Activated CD4-positive, alpha-beta T cell treated with anti-CD3 and anti-CD28 coated beads for 48 hours (primary cell): ENCODE data around the gene VEGFC.

Experiments used
- DNase-seq: peaks from one replicate; pipeline ENCODE4 v3.0.0-alpha.2; 2020

Gene VEGFC

DNA sequence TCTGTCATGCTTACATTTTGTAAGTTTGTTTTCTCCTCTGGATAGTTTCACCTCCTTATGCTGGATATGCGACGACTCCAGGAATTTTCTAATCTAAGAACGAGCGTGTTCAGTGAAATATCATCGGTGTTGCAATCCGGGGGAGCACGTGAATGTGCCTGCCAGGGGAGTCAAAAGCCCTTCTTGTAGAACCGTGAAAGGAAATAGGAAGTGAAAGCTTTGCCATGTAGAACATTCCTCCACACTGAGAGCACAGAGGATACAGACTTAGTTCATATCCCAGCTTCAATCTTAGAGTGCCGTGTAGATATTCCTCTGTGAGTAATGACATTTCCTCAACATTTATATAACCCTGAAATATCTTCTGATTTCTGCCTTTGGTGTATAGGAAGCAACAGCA, 121.2 kb downstream of the VEGFC start:
- no peak for DNase-seq

DNA sequence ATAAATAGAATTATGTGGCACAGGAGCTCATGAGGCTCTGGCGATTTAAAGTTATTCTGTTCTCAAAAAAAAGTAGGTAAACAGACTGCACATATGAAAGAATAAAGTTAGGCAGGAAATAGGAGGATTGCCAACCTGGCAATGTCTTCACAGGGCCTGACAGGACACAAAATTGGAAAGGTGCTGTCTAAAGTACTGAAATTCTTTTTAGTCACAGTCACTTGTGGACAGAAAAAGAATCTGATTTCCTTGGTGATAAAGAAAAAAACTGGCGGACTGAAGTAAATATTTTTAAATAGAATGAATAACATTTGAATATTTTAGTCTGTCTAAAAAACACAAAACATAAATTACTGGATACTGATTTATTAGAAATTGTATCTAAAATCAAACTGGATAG, 124.4 kb downstream of the VEGFC start:
- DNase-seq: no peak

DNA sequence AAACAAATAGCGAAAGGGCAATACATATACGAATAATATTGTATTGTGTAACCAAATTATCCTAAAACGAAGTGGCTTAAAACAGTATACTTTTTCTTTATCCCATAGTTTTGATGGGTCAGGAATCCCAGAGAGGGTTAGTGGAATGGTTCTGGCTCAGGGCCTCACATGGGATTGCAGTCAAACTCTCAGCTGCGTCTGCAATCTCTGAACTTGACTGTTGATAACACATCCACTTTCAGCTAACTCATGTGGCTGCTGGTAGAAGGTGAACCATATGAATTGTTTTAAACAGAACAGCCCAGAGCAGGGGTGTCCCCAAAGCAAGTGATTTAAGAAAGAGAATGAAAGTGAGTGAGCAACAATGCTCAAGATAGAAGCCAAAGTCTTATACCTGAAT, 127.8 kb downstream of the VEGFC start:
- no peak for DNase-seq

DNA sequence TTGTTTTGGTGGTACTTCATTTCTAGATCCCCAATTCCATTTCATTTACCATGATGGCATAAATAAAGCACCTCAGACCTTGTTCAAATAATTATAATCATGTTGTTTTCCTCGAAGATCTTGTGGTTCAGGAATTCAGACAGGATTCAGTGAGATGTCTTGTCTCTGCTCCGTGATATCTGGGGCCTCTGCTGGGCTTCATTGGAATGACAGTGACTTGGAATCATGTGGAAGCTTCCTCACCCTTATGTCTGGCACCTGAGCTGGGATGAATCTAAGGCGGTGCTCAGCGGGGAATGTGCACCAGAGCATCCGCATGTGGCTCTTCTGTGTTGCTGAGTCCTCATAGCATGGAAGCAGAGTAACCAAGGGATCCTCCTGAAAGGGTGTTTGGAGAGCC, 132.2 kb downstream of the VEGFC start:
- no peak for DNase-seq

DNA sequence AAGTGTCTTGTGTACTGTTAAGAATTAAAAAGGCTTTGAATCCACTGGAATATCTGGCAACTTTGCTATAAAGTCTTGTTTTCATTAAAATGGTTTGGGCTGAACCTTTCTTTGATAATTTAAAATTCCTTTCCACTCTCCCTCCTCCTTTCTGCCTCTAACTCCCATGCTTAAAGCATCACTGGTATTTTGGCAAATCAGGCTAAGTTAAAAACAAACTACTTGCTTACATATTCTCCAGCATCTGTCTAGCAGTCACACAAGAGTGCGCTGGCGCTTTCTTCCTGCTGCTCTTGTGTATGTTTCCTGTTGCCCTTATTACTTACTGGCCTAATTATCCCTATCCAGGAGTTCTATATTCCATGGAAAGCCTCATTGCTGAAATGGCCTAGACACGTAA, 136.6 kb downstream of the VEGFC start:
- no peak for DNase-seq

DNA sequence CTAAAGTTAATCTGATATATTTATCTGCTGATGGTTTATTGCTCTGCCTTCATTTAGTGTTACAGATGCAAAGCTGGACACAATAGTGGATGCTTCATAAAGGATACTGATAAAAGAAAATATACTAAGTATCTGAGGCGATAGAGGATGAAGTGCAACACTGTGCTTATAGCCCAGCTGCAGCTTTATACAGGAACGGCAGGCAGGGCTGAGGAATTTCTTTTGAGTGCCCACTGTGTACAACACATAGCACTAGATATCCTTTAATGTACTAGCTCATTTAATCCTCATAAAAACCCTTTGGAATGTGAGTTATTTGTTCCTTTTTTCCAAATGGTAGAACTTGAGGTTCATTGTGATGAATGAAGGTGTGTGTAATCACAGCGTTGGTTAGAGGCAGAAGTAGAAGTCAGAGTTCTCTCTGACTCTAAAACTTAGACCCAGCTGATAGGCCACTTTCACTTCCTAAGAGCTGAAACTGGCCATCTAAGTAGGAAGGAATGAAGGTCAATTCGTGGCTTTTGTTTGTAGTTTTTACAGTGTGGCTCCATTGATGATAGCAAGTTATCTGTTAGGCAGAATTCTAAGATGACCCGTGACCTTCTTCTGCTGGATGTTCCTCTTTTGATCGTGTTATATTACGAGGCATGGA, 138.0 kb downstream of the VEGFC start:
- DNase-seq: no peak

DNA sequence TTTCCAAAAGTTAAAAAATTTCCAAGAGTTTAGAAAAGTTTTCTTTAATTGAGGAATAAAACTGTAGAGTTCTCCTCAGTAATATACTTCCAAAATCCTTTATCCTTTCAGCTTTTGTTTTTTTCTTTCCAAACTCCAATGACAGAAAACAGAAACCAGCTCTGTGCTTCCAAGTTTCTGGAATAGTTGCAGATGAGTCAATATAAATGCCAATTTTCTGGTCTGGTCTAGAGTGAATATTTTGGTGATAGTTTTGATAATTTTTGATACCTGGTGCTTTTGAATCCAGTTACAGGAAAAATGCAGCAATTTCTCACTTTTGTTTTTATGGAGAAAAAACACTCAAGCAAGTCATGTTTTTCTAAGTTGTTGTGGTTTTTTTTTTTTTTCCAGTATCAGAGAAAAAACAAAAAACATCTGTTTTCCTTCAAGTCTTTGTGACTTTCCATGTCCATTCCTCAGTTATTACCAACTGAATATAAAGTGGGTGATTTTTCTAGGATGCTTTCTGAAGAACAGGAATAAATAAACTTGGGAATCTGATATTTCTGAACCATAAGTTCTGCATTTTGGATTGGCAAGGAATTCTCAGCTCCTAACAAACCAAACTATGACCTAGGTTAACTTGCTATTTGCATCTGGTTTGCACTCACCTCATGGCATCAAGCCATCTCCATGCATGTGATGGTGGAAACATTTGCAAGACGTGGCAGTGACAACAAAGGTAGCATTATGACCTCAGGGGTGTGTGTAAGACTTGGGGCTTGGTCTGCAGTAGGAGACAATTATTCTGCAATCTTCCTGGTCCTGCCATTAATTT, 139.1 kb downstream of the VEGFC start:
- no peak for DNase-seq

DNA sequence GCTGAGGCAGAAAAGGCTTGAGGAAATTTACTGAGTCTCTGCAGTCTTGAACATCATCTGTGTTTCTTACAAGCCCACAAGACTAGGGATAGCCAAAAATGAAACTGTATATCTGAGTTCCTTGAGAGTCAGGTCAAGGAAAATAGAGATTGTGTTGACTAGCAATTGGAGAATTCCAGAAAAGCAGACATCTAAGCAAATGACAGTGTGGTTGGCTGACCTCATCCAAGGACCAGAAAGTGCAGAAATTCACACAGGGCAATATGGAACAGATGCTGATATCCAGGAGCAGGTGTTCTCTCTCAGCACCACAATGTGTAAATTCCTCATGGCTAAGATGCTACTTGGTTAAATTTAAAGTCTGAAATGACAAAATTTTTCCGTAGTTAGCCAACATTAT, 146.4 kb downstream of the VEGFC start:
- no peak for DNase-seq

DNA sequence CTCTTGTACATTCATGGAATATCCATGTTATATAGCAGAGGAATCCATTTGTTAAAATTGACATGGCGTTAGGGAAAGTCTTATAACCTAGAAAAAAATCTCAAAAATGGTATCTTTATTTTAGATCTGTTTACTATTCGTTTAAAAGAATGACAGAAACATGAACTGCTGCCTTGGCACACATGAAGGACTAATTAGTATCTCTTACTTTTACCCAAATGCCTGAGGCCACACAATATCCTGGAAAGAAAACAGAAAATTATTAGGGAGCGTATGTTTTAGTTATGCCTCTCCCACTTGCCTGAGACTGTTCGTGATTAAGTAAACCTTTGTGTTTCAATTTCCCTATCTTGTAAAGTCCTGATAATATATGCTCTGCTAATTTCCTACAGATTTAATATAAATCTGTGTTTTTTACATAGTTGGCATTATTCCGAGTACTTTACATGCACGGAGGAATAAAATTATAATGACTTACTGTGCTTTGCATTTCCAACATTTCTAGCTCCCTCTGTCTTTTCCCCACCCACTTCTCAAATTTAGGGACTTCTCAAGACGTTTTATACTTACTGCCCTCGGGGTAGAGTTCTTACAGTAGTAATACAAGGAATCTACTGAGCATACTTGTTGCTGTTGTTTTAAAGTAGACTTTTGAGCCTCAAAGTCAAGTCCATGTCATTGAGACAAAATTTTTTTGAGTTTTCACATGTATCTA, 147.3 kb downstream of the VEGFC start:
- DNase-seq: no peak

DNA sequence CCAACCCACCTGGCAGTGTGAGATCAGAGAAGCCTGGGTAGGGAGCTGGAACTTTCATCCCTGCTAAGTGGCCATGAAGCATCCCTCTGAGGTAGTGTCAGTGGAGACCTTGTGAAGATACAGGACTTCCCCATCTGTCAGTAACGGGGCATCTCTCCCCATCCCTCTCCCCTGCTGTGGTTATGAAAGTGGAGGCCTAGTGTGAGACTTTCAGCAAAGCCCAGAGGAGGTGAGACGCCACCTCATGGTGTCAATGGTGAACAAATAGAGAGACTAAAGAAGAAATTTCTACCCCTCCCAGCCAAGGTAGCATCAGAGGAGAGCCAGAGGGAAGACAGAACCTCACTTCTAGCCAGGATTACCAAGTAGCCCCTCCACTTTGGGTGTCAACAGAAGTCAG, 150.2 kb downstream of the VEGFC start:
- no peak for DNase-seq

DNA sequence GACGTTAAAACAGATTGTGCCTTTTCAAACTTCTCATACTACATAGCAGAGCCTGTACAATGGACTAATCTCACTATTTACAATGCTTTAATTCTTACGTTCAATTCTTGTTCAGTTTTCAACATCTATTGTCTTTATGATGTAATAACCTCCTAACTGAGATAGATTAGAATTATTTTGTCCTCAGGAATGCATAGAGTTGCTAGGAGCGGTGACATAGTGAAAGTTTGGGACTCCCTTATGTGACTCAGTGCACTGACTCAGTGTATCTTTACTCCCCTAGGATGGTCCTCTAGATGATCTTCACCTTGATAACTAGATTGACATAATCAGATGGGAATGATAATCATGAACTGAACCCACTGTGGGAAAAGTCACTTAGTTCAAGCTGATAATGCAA, 151.5 kb downstream of the VEGFC start:
- DNase-seq: no peak

DNA sequence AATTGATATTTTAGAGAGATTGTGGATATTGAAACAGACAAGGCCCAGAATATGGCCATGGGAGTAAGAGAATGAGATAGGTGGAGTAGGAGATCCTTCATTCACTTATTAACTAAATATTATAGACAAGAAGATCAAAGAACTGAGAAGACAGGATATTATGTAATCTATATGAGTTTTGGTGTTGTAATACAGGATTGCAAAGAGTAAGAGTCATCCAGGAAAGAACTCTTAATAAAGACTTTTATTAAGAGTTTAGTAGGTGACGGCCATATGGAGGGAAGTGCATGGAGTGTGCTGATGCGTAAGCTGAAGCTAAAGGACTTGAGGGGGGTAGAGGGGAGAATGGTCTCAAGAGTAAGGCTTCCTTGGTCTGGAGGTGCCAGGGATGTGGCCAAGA, 153.7 kb downstream of the VEGFC start:
- DNase-seq: no peak

DNA sequence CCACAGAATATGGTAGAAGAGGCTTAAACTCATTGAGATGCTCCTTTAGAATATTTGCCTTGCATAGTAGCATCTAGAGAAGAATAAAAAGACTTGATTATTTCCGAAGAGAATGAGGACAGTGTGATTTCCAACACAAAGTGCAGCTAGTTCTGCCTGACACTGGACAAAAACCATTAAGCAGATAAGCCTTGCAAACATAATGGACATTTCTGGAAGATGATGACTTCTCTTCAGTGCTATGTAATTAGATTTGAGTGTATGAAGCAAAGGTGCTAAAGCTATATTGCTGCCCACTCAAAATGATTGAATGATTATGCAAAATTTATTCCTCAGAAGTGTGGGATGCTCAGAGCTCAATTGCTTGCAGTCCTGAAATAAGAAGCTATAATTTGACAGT, 156.4 kb downstream of the VEGFC start:
- no peak for DNase-seq

DNA sequence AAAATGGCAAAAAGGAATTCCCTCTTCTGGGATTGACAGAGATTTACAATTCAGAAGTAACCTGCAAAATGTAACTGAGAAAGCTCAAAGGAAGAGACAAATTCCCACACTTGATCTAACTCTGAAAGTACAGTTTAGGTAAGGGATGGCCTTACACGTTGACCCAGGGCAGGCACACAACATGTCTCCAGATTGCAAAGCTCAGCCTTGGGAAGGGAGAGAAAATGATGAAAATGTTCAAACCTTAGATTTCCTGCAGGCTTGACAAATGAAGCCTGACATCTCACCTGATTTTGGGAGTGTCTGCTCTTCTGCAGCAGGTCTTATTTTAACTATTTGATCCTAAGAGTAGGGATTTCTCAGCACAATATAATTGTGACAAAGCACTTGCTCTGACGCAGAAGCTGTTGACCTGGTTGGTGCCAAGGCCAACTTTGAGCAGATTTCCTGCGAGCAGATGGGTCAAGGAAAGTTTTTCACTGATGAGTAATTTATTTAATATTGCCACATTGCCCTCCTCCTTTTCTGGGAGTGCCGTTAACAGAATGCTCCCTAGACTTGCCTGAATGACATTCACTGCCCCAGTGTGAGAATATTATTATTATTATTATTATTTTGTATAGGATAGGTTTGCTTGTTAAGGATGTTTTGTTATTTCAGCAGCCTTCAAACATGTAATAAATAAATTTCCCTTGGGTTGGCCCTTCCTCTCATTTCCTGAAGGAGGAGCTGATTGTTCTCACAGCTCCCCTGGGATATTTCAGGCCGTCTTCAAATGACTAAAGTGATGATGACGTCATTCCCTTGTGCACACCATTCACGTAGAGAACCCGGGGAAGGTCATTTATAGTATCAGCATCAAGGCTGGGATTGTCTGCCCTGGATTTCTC, 157.1 kb downstream of the VEGFC start:
- no peak for DNase-seq
